HG03469 (cell line): ENCODE data around the gene PLXNA4.
"Not testable (repeated sequence)": the region's sequence is repeated elsewhere in the genome, so short reads cannot be mapped to it uniquely, and the experiment has no call there.

Experiments
- ATAC-seq: cut with Tn5 transposase; IDR thresholded peaks from one replicate; pipeline ENCODE4 v1.9.1; 2021; ENCODE audit warnings: mild to moderate bottlenecking, moderate library complexity, moderate number of reproducible peaks; ENCODE audit not compliant: unreplicated experiment

The PLXNA4 gene

GRCh38 chr7:132187391-132187790 lies 388.9 kb downstream of the PLXNA4 start:
- no peak for ATAC-seq

GRCh38 chr7:132185150-132185549 lies 391.1 kb downstream of the PLXNA4 start:
- ATAC-seq, result no peak

GRCh38 chr7:132183781-132184380 lies 392.4 kb downstream of the PLXNA4 start:
- no peak for ATAC-seq

- no peak for ATAC-seq
Measured at GRCh38 chr7:132182992-132183391, 393.3 kb downstream of the PLXNA4 start.

GRCh38 chr7:132181946-132182685 lies 394.2 kb downstream of the PLXNA4 start:
- no peak for ATAC-seq

GRCh38 chr7:132181371-132181770 lies 394.9 kb downstream of the PLXNA4 start:
- ATAC-seq, result no peak

- no peak for ATAC-seq
Measured at GRCh38 chr7:132180481-132180880, 395.8 kb downstream of the PLXNA4 start.

- ATAC-seq, result no peak
Measured at GRCh38 chr7:132179681-132180080, 396.6 kb downstream of the PLXNA4 start.

GRCh38 chr7:132179080-132179430 lies 397.2 kb downstream of the PLXNA4 start:
- no peak for ATAC-seq

GRCh38 chr7:132178402-132179079 lies 397.7 kb downstream of the PLXNA4 start:
- ATAC-seq, result not testable (repeated sequence)

GRCh38 chr7:132177708-132178401 lies 398.4 kb downstream of the PLXNA4 start:
- no peak for ATAC-seq

GRCh38 chr7:132176719-132177118 lies 399.6 kb downstream of the PLXNA4 start:
- ATAC-seq, result no peak

- ATAC-seq, result no peak
Measured at GRCh38 chr7:132171130-132171576, 405.1 kb downstream of the PLXNA4 start.

- ATAC-seq, result no peak
Measured at GRCh38 chr7:132169730-132170129, 406.5 kb downstream of the PLXNA4 start.

GRCh38 chr7:132168239-132168638 lies 408.0 kb downstream of the PLXNA4 start:
- no peak for ATAC-seq

GRCh38 chr7:132165695-132166094 lies 410.6 kb downstream of the PLXNA4 start:
- not testable (repeated sequence) for ATAC-seq

GRCh38 chr7:132164558-132165125 lies 411.6 kb downstream of the PLXNA4 start:
- no peak for ATAC-seq

- ATAC-seq, result no peak
Measured at GRCh38 chr7:132162556-132163144, 413.6 kb downstream of the PLXNA4 start.

- no peak for ATAC-seq
Measured at GRCh38 chr7:132161976-132162375, 414.3 kb downstream of the PLXNA4 start.

- ATAC-seq, result no peak
Measured at GRCh38 chr7:132161533-132161915, 414.7 kb downstream of the PLXNA4 start.
